Measurements from ENCODE around the gene EPHA5. TPM values are rescaled to one million over a fixed set of nuclear protein-coding genes. Genes with fewer than 3 reads are reported as not detected.
"Not testable (repeated sequence)": the region's sequence is repeated elsewhere in the genome, so short reads cannot be mapped to it uniquely, and the experiment has no call there.

EPHA5 gene
- polyA plus RNA-seq, 1 donor = 0.60 TPM

- DNase-seq = no peak
These were observed 303.0 kb downstream of the EPHA5 start for GRCh38 chr4:65367306-65367705.

- DNase-seq = no peak
These were observed 311.4 kb downstream of the EPHA5 start for GRCh38 chr4:65358914-65359313.

GRCh38 chr4:65353098-65353497 is 317.2 kb downstream of the EPHA5 start:
- DNase-seq = no peak

GRCh38 chr4:65344278-65344825 is 325.9 kb downstream of the EPHA5 start:
- no peak for DNase-seq

GRCh38 chr4:65343342-65343741 is 326.9 kb downstream of the EPHA5 start:
- DNase-seq = no peak

- DNase-seq = no peak
These were observed 328.7 kb downstream of the EPHA5 start for GRCh38 chr4:65341557-65341956.

- DNase-seq = no peak
These were observed 329.7 kb downstream of the EPHA5 start for GRCh38 chr4:65340382-65341109.

GRCh38 chr4:65337371-65337770 is 332.9 kb downstream of the EPHA5 start:
- DNase-seq = no peak

GRCh38 chr4:65336465-65336864 is 333.8 kb downstream of the EPHA5 start:
- DNase-seq = no peak

- DNase-seq = no peak
These were observed 353.8 kb downstream of the EPHA5 start for GRCh38 chr4:65316534-65316933.

- no peak for DNase-seq
These were observed 359.2 kb downstream of the EPHA5 start for GRCh38 chr4:65311120-65311519.

- no peak for DNase-seq
These were observed 359.7 kb downstream of the EPHA5 start for GRCh38 chr4:65310586-65310985.

- DNase-seq = not testable (repeated sequence)
These were observed 361.7 kb downstream of the EPHA5 start for GRCh38 chr4:65308626-65309025.

GRCh38 chr4:65302145-65302544 is 368.1 kb downstream of the EPHA5 start:
- DNase-seq = no peak

- no peak for DNase-seq
These were observed 374.0 kb downstream of the EPHA5 start for GRCh38 chr4:65296246-65296645.

GRCh38 chr4:65287071-65287470 is 383.2 kb downstream of the EPHA5 start:
- no peak for DNase-seq

Measured in left kidney (tissue), 2 donors.